ENCODE results near the gene NAV2. TPM values are rescaled to one million over a fixed set of nuclear protein-coding genes. Genes with fewer than 3 reads are reported as not detected.
"Not testable (repeated sequence)": the region's sequence is repeated elsewhere in the genome, so short reads cannot be mapped to it uniquely, and the experiment has no call there.

NAV2 gene
- total RNA-seq, 1 donor from 2014 or later: 13.7 TPM

DNA sequence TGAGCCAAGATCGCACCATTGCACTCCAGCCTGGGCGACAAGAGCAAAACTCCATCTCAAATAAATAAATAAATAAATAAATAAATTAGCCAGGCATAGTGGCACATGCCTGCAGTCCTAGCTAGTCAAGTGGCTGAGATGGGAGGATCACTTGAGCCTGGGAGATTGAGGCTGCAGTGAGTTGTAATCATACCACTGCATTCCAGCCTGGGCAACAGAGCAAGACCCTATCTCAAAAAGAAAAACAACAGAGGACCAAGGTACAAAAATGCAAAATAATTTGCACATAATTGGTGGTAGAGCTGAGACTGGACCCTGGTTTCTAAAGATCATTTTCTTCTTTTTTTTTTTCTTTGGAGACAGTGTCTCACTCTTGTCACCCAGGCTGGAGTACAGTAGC, 294.0 kb downstream of the NAV2 start:
- DNase-seq: not testable (repeated sequence)

DNA sequence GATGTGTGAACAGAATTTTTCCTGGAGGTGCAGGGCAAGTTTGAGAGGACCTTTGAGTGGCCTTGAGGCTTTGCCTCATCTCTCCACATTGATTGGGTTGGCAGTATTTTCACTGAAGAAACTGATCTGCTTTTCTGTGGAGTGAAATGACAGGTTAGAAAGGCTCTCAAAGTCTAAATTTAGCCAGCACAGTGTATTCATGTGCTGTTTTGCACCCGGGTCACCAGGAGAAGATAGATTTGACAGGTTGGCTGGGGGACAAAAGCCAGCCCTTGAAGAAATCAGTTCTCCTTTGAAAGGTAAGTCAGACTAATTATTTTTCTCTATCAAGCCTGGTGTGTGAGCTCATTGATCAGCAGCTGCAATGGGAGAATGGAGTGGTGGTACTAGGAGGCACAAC, 294.7 kb downstream of the NAV2 start:
- DNase-seq: no peak

DNA sequence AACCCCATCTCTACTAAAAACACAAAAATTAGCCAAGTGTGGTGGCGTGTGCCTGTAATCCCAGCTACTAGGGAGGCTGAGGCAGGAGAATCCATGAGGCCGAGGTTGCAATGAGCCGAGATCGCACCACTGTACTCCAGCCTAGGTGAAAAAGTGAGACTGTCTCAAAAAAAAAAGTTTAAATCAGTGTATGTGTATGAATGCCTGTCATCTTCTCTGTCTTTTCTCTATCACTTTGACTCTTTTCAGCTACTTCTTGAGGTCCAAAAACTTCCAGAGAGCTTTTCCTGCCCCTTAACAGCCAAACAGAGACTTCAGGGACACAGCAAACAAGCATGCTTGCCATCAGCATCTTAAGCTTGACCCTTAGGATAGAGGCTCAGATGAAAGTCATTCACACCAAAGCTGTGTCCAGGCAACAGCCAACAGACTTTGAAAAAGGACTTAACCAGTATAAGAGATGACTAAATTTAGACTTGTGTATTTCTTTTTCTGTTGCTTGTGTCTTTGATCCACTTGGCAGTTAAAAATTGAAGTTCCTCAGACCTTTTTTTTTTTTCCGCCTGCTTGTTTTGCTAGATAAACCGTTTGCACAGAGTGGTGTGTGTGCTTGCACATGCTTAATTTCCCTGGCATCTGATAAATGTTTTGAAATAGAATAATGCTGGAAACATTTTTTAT, 295.7 kb downstream of the NAV2 start:
- no peak for DNase-seq

DNA sequence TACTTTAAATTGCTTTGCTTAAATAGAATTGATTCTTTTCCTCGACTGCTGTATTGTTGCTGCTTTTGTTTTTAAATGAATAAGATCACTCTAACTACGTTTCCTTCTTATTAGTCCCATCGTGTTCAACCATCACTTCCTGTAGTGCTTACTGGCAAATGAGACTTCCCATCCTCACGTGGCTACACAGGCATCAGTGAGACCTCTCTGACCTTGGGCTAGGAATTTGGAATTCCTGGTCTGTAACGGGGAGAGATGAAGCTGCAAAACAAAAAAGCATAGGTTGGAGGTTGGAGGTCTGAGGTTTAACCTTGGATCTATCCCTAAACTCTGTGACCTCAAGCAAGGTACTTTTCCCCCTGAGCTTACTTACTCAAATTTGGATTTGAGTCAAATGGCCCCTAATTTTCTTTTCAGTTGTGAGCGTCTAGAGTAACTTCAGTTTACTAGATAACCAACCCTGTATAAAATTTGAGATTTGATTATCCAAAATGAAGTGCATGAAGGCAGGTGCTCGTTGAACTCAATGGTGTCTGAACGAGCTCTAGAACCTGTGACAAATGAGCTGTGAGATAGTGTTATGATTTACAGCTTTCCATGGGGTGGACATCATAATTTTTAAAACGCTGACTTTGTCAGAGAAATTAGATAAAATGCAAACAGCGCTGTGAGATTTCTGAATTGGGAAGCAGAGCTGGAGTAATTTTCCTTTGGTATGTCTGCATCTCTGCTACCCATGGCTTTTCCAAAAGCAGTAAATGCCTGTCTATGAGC, 296.4 kb downstream of the NAV2 start:
- DNase-seq: no peak

DNA sequence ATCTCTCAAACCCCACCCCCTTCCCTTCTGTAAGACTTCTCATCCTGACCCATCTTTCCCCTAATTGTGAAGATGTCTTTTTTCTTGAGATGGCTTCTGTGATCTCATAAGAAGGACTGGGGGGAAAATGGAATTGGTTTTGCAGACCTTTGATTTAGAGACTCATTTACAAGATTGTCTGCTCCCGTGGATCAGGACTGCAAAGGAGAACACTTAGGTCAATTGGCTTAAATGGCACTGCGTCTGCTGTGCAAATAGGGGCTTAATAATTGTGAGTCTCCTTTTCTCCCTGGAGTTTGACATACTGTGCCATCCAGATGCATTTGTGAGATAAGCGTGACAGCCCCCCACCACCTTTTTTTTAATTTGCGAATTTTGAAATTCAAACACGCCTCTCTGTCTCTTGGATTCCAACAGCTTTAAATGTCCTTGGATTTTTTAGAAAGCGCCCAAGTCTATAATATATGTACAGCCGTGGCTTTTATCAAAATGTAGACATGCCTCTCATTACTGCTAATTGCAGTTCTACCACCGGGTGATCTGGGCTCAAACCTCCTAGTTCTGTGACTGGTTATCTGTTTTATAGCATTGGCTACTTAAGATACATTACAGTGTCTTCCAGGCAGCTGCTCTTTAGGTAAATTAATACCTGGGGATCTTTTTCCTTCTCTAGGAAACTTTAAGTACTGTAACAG, 297.7 kb downstream of the NAV2 start:
- no peak for DNase-seq

DNA sequence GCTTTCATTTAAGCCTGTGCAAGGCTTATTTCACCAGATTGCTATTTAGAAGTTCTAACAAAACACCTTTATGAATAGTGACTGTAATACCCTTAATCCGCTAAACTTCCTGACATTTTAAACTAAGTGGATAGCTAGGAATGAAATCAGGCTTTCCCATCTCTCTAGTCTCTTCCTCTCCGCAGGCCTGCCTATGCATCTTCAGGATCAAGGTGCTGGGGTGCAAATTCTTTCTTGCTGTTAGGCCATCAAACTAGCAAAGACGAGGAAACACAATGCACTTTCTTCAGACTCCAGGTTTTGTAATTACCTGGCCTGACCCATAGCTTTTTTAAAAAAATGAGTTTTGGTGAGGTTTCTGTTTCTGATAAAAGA, 298.2 kb downstream of the NAV2 start:
- no peak for DNase-seq

DNA sequence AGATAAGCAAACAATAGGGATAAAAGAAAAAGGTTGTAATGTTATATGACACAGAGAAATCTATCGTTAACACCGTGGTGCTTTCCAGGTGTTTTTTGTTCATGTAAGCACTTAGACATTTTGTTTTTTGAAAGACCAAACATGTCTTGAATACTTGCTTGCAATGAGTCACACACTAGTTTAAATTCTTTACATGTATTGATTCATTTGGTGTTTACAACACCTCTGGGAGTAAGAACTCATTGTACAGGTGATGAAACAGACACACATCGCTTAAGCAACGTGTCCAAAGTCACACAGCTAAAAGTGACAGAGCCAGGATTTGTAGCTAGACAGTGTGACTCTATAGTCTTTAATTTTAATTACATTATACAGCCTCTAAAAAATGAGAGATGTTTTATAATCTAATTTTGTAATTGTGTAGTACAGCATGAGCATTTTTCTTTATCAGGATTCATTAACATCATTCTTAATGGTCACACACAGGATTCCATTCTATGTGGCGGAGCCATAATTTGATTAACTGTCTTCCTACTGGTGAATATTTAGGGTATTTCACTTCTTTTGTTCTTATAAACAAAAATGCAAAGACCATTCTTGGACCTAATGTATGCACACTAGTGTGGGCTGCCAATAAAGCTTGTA, 298.8 kb downstream of the NAV2 start:
- no peak for DNase-seq

DNA sequence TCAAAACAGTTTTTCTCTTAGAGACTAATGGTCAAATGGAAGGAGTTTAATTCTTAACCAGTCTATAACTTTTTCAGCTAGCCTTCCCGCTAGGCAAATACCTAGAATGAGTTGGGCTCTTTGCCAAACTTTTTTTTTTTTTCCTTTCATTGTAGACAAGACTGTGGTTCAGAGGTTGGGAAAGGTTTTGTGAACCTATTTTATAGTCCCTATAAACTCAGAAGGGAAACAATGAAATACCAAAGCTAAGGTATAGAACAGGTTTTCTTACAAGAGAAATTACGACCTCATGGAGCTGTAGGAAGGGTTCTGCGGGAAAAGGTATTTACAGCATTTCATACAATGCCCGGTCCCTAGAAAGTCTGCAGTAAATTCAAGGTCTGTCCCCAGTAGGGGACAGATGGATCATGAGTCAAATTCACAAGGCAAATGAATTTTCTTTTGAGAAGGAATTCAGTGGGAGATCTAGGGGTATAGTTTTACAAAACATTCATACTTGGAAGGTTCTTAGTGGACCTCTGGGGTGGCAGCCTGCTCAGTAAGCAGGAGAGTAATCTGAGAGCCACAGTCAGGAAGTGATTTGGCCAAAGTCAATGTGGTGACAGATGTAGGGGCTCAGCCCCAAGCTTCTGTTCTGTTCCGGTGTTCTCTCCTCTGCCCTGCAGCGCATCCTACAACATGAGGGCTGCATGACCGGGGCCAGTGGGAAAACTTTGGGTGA, 300.9 kb downstream of the NAV2 start:
- peak; percentile 83 for DNase-seq

DNA sequence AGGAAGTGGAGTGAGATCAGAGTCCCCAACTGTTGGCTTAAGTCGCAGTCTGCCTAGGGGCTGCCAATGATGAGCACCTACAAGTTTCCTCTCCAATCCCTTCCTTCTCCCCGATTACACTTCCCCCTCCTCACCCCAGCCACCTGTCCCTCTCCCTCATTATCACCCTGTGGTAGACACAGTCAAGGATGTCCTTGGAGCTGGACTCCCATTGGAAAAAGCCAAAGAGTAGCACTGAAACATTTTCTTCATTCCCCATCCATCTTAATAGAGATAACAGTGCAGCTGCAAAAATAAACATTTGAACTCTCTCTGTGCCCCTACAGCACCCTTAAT, 301.4 kb downstream of the NAV2 start:
- no peak for DNase-seq

DNA sequence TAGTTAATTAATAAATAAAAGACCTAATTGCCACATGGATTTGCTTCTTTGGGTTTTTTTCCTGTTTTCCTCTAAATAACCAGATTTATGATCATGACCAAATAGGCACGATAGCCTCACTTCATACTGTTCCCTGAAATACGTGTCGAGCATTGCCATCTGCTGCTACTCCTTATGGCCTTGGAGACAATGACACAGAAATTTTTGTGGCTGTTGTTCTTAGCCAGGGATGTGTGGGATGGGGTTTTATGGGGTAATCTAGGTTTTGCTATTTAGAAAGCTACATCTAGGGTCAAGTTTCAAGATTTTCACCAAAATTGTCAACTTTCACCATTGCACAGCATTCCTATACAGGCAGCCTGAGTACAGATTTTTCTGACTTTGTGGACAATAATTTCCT, 302.5 kb downstream of the NAV2 start:
- DNase-seq: no peak

DNA sequence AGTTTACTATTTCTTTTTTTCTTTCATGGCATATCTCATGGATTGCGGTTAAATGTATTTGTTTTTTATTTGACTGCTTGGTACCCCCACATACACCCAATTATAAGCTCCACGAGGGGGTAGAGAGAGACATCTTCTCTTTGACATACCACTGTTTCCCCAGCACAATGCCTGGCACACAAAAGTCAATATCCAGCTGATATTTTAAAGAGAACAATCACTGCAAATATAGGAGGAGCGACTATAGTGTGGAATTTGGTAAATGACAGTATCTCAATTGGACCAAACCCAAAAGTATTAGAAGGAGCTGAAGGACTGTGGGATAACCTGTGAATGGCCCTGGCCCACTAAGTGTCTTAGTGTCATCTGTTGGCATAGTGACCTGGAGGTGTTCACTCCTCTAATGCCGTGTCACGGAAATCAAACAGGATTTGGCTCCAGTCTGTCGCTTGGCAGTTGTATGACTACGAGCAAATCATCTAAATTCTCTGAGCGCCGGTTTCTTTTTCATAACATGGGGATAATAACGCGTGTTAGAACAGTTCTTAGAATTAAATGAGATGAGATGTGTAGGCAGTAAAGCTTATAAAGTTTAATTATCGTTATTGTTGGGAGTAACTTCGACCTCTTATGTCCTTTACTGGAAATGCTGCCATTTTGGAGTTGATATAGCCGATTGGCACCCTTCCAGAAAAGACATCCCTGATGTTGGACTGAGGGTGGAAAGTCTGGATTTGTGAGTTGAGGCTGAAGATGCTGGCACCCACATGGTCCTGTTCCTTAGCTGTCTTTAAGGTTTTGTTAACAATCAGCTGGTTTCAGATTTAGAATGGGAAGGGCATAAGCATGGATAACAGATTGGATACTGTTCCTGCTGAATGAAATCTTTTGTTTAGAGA, 303.1 kb downstream of the NAV2 start:
- DNase-seq: no peak

DNA sequence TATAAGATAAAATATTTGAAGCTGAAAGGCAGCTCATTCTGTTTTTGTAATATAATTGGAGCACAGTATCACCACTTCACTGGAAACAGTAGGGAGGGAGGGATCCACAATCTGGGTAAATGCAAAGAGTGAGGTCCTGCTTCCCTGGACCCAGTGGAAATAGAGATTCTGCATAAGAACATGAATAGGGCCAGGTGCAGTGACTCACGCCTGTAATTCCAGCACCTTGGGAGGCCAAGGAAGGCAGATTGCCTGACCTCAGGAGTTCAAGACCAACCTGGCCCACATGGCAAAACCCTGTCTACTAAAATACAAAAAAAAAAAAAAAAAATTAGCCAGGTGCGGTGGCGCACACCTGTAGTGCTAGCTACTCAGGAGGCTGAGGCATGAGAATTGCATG, 303.9 kb downstream of the NAV2 start:
- DNase-seq: no peak

DNA sequence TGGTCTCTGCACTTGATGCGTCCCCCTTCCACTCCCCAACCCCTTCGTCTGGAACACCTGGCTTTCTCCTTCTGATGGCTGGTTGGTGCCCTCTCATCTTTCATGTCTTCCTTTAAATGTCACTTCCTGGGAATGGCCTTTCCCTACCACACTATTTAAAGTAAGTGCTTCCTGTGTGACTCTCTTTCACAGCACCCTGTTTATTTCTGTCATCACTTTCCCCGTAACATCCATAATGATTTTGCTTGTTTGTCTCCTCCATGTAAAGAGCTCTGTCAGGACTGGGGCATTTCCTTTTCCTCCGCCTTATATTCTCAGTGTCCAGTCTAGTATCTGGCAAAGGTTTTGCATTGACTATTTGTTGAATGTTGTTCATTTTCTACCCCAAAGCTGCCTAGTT, 304.7 kb downstream of the NAV2 start:
- DNase-seq: no peak

DNA sequence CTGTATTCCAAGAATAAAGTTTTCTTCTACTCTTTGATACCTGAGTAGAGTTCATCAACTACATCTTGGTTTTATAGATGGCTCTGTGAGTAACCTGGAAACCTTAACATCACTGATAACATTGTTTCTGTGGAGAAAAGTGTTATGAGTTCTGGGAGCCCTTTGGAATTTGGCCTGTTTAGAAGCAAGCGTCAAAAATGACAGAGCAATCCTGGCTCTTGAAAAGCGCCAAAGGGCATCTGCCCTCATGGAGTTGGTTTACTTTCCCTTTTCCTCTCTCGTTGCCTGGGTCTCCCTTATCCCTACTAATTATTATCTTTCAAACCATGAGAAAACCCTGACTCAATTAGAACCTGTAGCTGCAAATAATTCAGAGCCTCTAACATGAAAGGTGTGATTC, 307.6 kb downstream of the NAV2 start:
- no peak for DNase-seq

DNA sequence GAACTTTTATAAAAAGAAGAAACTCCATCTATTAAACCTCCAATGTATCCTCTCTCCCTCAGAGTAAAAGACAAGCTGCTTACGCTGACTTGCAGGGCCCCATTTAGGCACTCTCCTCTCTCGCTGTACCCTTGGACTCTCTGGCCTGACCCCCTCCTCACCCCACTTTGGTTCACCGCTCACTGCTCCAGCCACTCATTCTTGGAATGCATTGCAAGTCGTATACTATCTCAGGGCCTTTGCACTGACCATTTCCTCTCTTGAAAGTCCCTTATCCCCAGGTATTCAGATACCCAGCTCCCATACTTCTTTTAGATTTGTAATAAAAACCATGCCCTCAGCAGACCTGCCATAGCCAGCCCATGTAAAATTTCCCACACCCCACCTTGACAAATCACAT, 308.1 kb downstream of the NAV2 start:
- no peak for DNase-seq

DNA sequence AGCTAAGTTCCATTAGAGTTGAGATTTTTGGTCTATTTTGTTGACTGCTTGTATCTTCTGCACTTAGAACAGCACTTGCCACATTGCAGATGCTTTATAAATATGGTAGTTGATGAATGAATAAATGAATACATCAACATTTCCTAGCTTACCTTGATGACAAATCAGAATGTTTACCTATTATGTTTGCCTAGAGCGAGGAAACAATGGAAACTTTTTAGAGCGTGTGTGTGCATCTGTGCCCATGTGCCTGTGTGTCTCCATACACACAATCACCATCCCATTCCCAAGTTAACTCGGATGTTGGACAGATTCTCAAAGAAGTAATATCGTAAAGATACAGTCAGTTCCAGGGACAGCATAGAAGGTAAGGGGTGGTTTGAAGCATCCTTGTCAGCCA, 308.6 kb downstream of the NAV2 start:
- DNase-seq: no peak

DNA sequence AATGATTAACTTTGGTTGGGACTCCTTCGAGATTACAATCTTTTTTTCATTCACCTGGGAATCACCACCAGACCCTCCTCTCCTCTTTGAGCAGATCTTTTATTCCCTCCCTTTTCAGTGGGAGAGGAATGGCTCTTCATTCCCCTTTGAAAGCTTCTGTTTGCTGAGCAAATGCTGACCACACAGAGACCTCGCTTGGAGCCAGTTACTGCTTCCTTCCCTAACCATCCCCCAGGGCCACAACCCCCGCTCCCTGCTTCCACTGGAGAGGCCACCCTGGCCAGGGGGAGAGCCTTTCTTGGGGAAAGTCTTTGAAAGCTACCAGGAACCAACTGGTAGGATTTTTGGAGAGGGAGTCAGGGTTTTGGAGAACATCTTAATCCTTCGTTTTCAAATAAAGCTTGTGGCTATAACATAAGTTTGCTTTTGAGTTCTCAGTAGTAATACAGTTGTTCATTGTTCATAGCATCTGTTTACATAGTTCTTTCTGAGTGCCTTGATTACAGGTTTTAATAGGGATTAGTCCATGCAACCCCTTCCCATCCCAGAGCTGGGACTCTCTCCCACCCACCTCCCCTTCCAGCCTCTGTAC, 309.2 kb downstream of the NAV2 start:
- DNase-seq: no peak

DNA sequence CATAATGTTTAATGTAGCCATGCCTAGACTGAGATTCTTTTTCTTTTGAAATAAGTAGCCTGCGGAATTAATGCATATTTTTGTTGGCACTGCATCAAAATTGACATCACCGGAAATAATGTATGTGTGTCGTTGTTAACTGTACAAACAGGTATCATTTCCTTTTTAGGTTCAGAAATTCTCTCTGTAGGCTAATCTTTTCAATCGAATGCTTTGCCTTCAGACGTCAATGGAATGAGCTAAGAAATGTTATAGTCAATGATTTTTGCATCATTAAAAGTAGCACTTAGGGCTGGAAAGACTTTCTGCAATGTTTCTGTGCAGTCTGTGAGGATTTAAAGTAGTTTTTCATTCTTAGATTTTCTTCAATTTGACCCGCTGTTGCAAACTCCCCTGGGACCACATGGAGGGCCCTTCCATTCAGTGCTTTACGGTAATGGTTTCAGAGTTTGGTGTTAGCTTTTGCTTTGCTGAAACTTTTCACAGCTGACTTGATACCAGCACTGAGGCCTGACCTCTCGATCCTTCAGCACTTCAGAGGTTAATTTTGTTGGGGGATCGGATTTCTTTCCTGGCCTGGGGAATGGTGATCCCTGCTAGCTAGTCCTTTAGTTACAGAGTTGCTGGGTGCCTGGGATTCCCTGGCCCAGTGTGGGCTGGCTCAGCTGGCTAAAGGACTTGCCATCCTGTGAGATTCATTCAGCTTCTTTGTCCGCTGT, 309.9 kb downstream of the NAV2 start:
- DNase-seq: peak; percentile 78

DNA sequence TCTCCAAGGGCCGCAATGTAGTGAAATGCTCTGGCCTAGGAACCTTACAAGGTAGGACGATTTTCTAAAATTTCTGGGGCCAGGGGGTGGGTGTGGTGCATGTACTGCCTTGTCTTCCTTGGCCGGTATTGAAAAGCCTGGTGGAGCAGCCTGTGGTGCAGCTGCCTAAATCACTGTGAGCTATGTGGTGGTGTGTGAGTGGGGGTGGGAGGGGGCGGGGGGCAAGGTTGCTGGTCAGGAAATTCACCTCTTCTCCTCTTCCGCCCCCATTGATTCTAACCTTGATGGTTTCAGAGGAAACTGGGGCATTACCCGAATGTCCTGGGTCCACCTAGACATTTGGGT, 310.4 kb downstream of the NAV2 start:
- DNase-seq: no peak

DNA sequence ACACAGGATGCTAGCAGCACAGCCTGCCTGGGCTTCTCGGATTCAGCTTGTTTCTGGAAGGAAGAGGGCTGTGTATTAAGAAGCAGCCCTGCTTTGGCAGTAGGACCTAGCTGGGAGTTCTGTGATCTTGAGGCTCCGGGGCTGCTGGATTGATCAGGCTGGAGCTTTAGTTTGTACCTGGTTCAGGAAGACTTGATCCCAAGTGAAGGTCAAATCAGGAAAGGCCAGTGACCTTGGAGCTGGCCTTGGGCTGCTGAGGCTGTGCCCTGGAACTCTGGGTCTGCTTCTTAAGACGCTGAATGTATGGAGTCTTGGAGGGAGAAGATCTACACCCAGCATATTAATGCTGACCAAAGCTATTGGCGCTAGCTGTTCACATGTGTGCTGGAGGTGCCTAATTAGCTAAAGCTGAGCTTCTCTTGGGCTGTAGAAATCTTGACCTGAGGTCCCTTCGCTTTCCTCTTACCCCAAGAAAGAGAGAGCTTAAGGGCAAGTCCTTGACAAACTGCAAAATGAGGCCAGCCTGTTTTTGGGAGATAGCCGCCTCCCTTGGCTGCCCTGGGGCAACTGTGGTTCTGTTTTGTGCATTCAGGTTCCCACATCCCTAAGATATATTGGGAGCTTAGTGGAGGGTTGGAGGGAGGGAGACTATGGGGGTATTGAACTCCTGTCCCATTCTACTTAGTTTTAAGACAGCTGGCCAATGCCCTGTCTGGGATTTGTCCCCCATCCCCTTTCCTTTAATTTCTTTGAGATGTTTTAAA, 311.7 kb downstream of the NAV2 start:
- DNase-seq: no peak

All from tongue (tissue), 2 donors.